NB4 (cell line): Measurements from ENCODE around the gene NFATC2IP.

Experiments used
- POLR2A ChIP-seq: IDR thresholded peaks from 2 replicates; pipeline ENCODE4 v1.6.1; 2011; ENCODE audit warnings: mild to moderate bottlenecking; ENCODE audit not compliant: insufficient read length; ENCODE audit errors: extremely low read depth
- TF ChIP-seq, protein P1 (sequence below): IDR thresholded peaks from one replicate; pipeline ENCODE4 v1.5.1; 2012; ENCODE audit warnings: low read depth, low read length
- TF ChIP-seq, protein P2 (sequence below): IDR thresholded peaks from 2 replicates; pipeline ENCODE4 v1.6.1; 2011; ENCODE audit warnings: low read depth, low read length

DNA sequence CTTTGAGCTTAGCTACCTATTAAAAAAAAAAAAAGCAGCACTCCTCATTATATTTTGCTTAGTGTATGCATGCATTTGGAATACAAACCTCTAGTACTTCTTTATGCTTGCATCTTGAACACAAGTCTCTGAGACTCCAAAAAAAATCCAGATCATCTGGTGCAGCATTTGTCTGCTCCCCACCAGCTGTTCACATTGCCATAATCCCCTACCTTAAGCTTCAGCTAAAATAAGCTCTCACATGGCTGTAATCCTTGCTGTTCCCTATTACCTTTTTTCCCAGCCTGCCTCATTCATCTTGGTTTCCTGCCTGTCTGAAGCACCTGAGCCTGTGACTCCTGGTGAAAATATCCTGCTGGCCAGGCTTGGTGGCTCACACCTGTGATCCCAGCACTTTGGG lies 7.5 kb upstream of the NFATC2IP start:
- TF ChIP-seq, protein P1, sequence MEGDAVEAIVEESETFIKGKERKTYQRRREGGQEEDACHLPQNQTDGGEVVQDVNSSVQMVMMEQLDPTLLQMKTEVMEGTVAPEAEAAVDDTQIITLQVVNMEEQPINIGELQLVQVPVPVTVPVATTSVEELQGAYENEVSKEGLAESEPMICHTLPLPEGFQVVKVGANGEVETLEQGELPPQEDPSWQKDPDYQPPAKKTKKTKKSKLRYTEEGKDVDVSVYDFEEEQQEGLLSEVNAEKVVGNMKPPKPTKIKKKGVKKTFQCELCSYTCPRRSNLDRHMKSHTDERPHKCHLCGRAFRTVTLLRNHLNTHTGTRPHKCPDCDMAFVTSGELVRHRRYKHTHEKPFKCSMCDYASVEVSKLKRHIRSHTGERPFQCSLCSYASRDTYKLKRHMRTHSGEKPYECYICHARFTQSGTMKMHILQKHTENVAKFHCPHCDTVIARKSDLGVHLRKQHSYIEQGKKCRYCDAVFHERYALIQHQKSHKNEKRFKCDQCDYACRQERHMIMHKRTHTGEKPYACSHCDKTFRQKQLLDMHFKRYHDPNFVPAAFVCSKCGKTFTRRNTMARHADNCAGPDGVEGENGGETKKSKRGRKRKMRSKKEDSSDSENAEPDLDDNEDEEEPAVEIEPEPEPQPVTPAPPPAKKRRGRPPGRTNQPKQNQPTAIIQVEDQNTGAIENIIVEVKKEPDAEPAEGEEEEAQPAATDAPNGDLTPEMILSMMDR = no peak
- TF ChIP-seq, protein P2, sequence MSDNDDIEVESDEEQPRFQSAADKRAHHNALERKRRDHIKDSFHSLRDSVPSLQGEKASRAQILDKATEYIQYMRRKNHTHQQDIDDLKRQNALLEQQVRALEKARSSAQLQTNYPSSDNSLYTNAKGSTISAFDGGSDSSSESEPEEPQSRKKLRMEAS = no peak
- TF ChIP-seq POLR2A = no peak
